ENCODE measurements around the gene NMRK1. TPM values are rescaled to one million over a fixed set of nuclear protein-coding genes. Genes with fewer than 3 reads are reported as not detected.

The NMRK1 gene
- total RNA-seq, 1 experiment from 2014 or later: 7.8 TPM

DNA sequence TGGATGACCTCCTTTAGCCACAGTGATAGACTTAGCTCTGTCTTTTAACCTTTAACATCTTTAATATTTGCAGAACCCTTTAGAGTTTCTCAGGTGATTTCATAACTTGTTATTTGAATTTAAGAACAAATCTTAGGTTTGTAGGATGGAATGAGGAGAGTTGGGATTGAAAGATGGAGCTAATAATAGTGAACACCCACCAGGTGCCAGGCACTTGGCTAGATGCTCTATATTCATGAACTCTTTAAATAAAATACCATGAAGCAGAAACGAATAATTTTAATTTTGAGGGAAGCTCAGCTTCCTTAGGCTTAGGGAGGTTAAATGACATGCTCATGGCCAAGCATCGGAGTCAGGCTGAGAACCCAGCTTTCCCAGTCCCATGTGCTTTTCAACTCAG is 40.4 kb downstream of the NMRK1 start:
- CTCF ChIA-PET: interaction anchor here (1.0 kb wide), 1 partner anchor 274 kb away, joined by 3 read pairs; no protein-coding TSS in a partner anchor

More for the DNA sequence above, 40.4 kb downstream of the NMRK1 start:
- Histone ChIP-seq H3K9me3 (ENCODE audit: control insufficient read depth in 1 of 2, insufficient read depth in 1 of 2, low read depth in 1 of 2, low read length in 2 of 2) (no peaks in the 10 kb centered on the region), H3K4me1 (ENCODE audit: control insufficient read depth in 1 of 2, insufficient read depth in 2 of 2, low read length in 2 of 2) (no peaks in the 10 kb centered on the region), H2AFZ (ENCODE audit: low read depth, low read length, poor library complexity, severe bottlenecking) (no peak overlapping the region), H3K9me2 (ENCODE audit: insufficient read depth) (no peaks in the 10 kb centered on the region), H3K9ac (ENCODE audit: low read length) (no peak overlapping the region), H3K4me3 (replicated peaks in 1 of 2; ENCODE audit: low read depth in 1 of 2, low read length in 2 of 2) (no peak overlapping the region), H3K79me2 (ENCODE audit: insufficient read depth, low read length) (no peaks in the 10 kb centered on the region), H3K27ac (ENCODE audit: low read depth, low read length) (no peak overlapping the region), H3K4me2 (ENCODE audit: low read length) (no peak overlapping the region), H3K36me3 (ENCODE audit: control insufficient read depth in 1 of 2, insufficient read depth in 2 of 2, low read length in 2 of 2) (no peaks in the 10 kb centered on the region), H3K27me3 (ENCODE audit: insufficient read depth, low read length) (no peaks in the 10 kb centered on the region), H4K20me1 (ENCODE audit: insufficient read depth) (no peaks in the 10 kb centered on the region)
- POLR2A ChIA-PET: interaction anchor here (0.5 to 0.6 kb wide), 2 partner anchors 47 to 763 kb away, joined by 3 to 5 read pairs; no protein-coding TSS in a partner anchor
- TF ChIP-seq ZBTB33 (IDR thresholded peaks at IDR 0.05; ENCODE audit: extremely low read depth, insufficient replicate concordance, low read length) (no peak), CBX3 (IDR thresholded peaks at IDR 0.05; ENCODE audit: low read depth) (no peak), YY1 (IDR thresholded peaks at IDR 0.05; ENCODE audit: extremely low read depth, insufficient replicate concordance, low read depth, low read length) (no peak), ZFX (IDR thresholded peaks at IDR 0.05) (no peak), CEBPB (IDR thresholded peaks at IDR 0.05; ENCODE audit: low read depth) (no peak), EZH2phosphoT487 (IDR thresholded peaks at IDR 0.05; ENCODE audit: borderline replicate concordance) (no peak), EGR1 (IDR thresholded peaks at IDR 0.05; ENCODE audit: low read depth) (no peak), TCF7L2 (IDR thresholded peaks at IDR 0.05; ENCODE audit: borderline replicate concordance, extremely low read depth, insufficient read depth, insufficient read length) (no peak), ELF1 (IDR thresholded peaks at IDR 0.05; ENCODE audit: borderline replicate concordance, low read depth) (no peak), ZNF274 (IDR thresholded peaks at IDR 0.05; ENCODE audit: low read depth, low read length) (no peak)
- TF ChIP-seq, protein P1, sequence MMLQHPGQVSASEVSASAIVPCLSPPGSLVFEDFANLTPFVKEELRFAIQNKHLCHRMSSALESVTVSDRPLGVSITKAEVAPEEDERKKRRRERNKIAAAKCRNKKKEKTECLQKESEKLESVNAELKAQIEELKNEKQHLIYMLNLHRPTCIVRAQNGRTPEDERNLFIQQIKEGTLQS (IDR thresholded peaks at IDR 0.05): no peak
- TF ChIP-seq, protein P2, sequence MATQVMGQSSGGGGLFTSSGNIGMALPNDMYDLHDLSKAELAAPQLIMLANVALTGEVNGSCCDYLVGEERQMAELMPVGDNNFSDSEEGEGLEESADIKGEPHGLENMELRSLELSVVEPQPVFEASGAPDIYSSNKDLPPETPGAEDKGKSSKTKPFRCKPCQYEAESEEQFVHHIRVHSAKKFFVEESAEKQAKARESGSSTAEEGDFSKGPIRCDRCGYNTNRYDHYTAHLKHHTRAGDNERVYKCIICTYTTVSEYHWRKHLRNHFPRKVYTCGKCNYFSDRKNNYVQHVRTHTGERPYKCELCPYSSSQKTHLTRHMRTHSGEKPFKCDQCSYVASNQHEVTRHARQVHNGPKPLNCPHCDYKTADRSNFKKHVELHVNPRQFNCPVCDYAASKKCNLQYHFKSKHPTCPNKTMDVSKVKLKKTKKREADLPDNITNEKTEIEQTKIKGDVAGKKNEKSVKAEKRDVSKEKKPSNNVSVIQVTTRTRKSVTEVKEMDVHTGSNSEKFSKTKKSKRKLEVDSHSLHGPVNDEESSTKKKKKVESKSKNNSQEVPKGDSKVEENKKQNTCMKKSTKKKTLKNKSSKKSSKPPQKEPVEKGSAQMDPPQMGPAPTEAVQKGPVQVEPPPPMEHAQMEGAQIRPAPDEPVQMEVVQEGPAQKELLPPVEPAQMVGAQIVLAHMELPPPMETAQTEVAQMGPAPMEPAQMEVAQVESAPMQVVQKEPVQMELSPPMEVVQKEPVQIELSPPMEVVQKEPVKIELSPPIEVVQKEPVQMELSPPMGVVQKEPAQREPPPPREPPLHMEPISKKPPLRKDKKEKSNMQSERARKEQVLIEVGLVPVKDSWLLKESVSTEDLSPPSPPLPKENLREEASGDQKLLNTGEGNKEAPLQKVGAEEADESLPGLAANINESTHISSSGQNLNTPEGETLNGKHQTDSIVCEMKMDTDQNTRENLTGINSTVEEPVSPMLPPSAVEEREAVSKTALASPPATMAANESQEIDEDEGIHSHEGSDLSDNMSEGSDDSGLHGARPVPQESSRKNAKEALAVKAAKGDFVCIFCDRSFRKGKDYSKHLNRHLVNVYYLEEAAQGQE (IDR thresholded peaks at IDR 0.05; ENCODE audit: low read depth): no peak
- no TSS peak for BruUV-seq (replicated peaks)
- no peak for ATAC-seq
- intact Hi-C loops (cut with micrococcal nuclease): no loop called here
- DNase-seq (ENCODE audit: low read depth, low spot score): no peak
- RAD21 ChIA-PET (ENCODE audit: low non-redundant PET in 1 of 2, low total read pairs in 2 of 2, uncharacterized antibody in 2 of 2, unreplicated experiment in 2 of 2): no interaction called here

Data from HCT116 (cell line).